ENCODE measurements around the gene HDAC3.

DNA sequence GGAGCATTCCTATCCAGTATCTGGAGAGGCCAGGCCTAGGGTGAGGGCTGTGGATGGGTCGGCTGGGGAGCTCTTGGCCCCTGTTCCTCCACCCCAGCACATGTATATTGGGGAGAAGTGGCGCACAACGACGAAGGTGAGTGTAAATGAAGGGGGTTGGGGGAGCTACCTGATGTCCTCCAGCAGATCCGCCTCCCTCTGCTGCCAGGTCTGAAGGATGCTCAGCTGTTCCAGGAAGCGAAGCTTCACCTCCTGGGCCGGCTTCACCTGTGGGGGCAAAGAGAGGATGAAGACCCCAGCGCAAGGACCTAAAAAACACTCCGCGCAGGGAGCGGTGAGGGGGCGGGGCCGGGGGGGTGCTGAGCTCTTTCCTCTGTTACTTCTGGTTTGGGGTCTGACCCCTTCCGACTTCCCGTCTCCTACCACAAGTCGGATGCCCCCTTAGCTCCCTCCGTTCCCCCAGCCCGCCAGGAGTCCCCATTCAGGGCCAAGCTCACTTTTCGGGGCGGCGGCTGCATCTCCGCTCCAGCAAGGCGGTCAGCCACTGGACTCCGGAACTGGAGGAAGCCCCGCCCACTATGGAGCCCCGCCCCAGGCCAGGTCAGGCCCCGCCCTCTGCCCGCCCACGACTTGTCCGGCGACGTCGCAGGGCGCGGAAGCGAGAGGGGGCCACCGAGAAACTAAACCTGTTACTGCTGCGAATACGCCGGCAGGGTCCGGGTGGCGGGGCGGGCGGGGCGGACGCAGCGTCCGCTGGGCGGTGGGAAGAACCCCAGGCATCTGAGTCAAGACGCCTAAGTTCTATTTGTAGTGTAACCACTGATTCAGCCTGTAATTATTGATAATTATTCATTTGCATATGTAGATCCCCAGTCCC is 14.4 kb upstream of the HDAC3 start, which contains the start of gene FCHSD1:
- TF ChIP-seq POLR2AphosphoS5 (IDR thresholded peaks at IDR 0.05; ENCODE audit: low read depth, low read length), result no peak
- no peak for TF ChIP-seq POLR2A (IDR thresholded peaks at IDR 0.05; ENCODE audit: low read depth, low read length)
- TF ChIP-seq TAF1 (IDR thresholded peaks at IDR 0.05; ENCODE audit: low read depth, low read length), result no peak
- no peak for TF ChIP-seq SPI1 (IDR thresholded peaks at IDR 0.05; ENCODE audit: low read depth, low read length)
